Activated CD8-positive, alpha-beta memory T cell treated with anti-CD3 and anti-CD28 coated beads, Interleukin-2, amount 10 ng/mL, durations not matched to agents 7 days and 5 days (primary cell): Measurements from ENCODE around the gene CETN3. TPM values are rescaled to one million over a fixed set of nuclear protein-coding genes. Genes with fewer than 3 reads are reported as not detected.

Source experiments
- ATAC-seq: fragments of 150-1000 bp; cut with Tn5 transposase; one replicate; pipeline ENCODE4 v1.10.0; 2021; ENCODE audit warnings: moderate library complexity
- CTCF ChIA-PET: fragments of 350-600 bp; sonication (Branson Sonifier 250); formaldehyde crosslinking; loops from one replicate; lab custom pipeline; 2021; ENCODE audit warnings: antibody characterized with exemption; lab: Charles Lee
- DNase-seq: peaks from one replicate; pipeline ENCODE4 v3.0.0-alpha.2; 2020
- H3K27ac Mint-ChIP-seq: one replicate; pipeline ENCODE4 v1.8.0; 2021; ENCODE audit warnings: mild to moderate bottlenecking, mixed read lengths
- H3K27me3 Mint-ChIP-seq: one replicate; pipeline ENCODE4 v1.8.0; 2021; ENCODE audit warnings: mixed read lengths
- H3K36me3 Mint-ChIP-seq: one replicate; pipeline ENCODE4 v1.8.0; 2021; ENCODE audit warnings: mild to moderate bottlenecking, mixed read lengths
- H3K4me1 Mint-ChIP-seq: one replicate; pipeline ENCODE4 v1.8.0; 2021; ENCODE audit warnings: mixed read lengths
- H3K4me3 Mint-ChIP-seq: one replicate; pipeline ENCODE4 v1.8.0; 2021; ENCODE audit warnings: mild to moderate bottlenecking, moderate library complexity, mixed read lengths
- H3K9me3 Mint-ChIP-seq: one replicate; pipeline ENCODE4 v1.8.0; 2022; ENCODE audit warnings: low read depth, mixed read lengths
- total RNA-seq, 2 experiments: library from RNA; stranded (reverse); gene quantifications; one replicate each; pipeline ENCODE4 v1.2.3, GENCODE V29; 2021

Gene CETN3
- total RNA-seq, 2 experiments from 2014 or later, result 28.0 TPM

GRCh38 chr5:90342576-90342975 is 67.0 kb downstream of the CETN3 start:
- Mint-ChIP-seq H3K36me3 (no peaks in the 10 kb centered on the region), H3K9me3 (no peaks in the 10 kb centered on the region), H3K4me1 (peaks cover 3% of the 10 kb centered on the region), H3K4me3 (no peak overlapping the region), H3K27me3 (peaks cover 20% of the 10 kb centered on the region), H3K27ac (no peak overlapping the region)
- CTCF ChIA-PET, result interaction anchor here (1.2 kb wide), 1 partner anchor 81 kb away, joined by 3 read pairs; no protein-coding TSS in a partner anchor
- DNase-seq, result no peak
- ATAC-seq, result no peak

Other genes with a start within 250 kb of the CETN3 start
- gene MBLAC2, start 65.0 kb upstream of the CETN3 start, total RNA-seq, result 1 to 10 TPM; 4.7 to 6.0 TPM
- 10 to 100 TPM in 1 of 2 experiments, 1 to 10 TPM in 1; 8.6 to 10.4 TPM for gene POLR3G, start 65.1 kb upstream of the CETN3 start, total RNA-seq
- 10 to 100 TPM; 15.5 to 16.8 TPM for gene LYSMD3, start 119.8 kb upstream of the CETN3 start, total RNA-seq
- under 1 TPM in 1 of 2 experiments, not detected in 1; 0.18 TPM for gene ADGRV1, start 149.0 kb upstream of the CETN3 start, total RNA-seq